HCT116 (cell line): Measurements from ENCODE around the gene SOX6. TPM values are rescaled to one million over a fixed set of nuclear protein-coding genes. Genes with fewer than 3 reads are reported as not detected.

Experiments used
- ATAC-seq: fragments of 200-7000 bp; cut with Tn5 transposase; 2 replicates; pipeline ENCODE4 v1.9.1; 2020; ENCODE audit warnings: mild to moderate bottlenecking, moderate library complexity
- BruUV-seq: library from RNA; stranded (reverse); fragments of 400-500 nt; replicated peaks from 2 replicates; lab custom pipeline; 2021; lab: Mats Ljungman, UMichigan
- CTCF ChIA-PET: fragments of 300-600 bp; sonication (Branson Sonifier 250); formaldehyde crosslinking; loops from one replicate; lab custom pipeline; 2021; ENCODE audit warnings: antibody characterized with exemption; lab: Charles Lee
- POLR2A ChIA-PET: fragments of 300-600, 350-600 bp; sonication (Branson Sonifier 250); formaldehyde crosslinking; loops from one replicate; lab custom pipeline; 2021; ENCODE audit warnings: antibody characterized with exemption; lab: Charles Lee
- RAD21 ChIA-PET, 2 experiments: fragments of 300-600 bp; sonication (Branson Sonifier 250); formaldehyde crosslinking; loops; one replicate each; lab custom pipeline; 2023; ENCODE audit warnings: low total read pairs in 2 of 2; ENCODE audit not compliant: uncharacterized antibody in 2 of 2, unreplicated experiment in 2 of 2, low non-redundant PET in 1 of 2; lab: Charles Lee
- DNase-seq: peaks from one replicate; pipeline ENCODE4 v3.0.0-alpha.2; 2010; ENCODE audit warnings: low read depth, low spot score
- H2AFZ ChIP-seq: fragments of 200-600 bp; shearing (Covaris generic), sonication (generic); 2 replicates; pipeline ENCODE4 v1.6.1; 2017; ENCODE audit warnings: low read depth, mixed run types, mixed read lengths, antibody characterized with exemption, low read length; ENCODE audit not compliant: poor library complexity, severe bottlenecking
- H3K27ac ChIP-seq: 2 replicates; pipeline ENCODE4 v1.5.1; 2012; ENCODE audit warnings: low read depth, low read length
- H3K27me3 ChIP-seq: fragments of 200-600 bp; sonication (generic); 2 replicates; pipeline ENCODE4 v1.6.1; 2016; ENCODE audit warnings: mixed run types, low read length, mixed read lengths; ENCODE audit not compliant: insufficient read depth
- H3K36me3 ChIP-seq, 2 experiments: fragments of 200-500 bp in 1 of 2; fragments of 200-600 bp in 1 of 2; sonication (Bioruptor generic) in 1 of 2; sonication (generic) in 1 of 2; 2 replicates each; pipeline versions ENCODE4 v1.5.1 to v1.6.1; 2014 to 2016; ENCODE audit warnings: low read length in 2 of 2, inconsistent platforms in 1 of 2, mixed read lengths in 1 of 2, mixed run types in 1 of 2; ENCODE audit not compliant: insufficient read depth in 2 of 2, control insufficient read depth in 1 of 2
- H3K4me1 ChIP-seq, 2 experiments: fragments of 200-600 bp in 1 of 2; sonication (generic) in 1 of 2; 2 replicates each; pipeline versions ENCODE4 v1.5.1 to v1.6.1; 2012 to 2017; ENCODE audit warnings: low read length in 2 of 2, inconsistent platforms in 1 of 2, mild to moderate bottlenecking in 1 of 2, mixed read lengths in 1 of 2, mixed run types in 1 of 2, moderate library complexity in 1 of 2; ENCODE audit not compliant: insufficient read depth in 2 of 2, control insufficient read depth in 1 of 2
- H3K4me2 ChIP-seq: fragments of 200-600 bp; sonication (generic); 2 replicates; pipeline ENCODE4 v1.6.1; 2017; ENCODE audit warnings: mixed run types, low read length, mixed read lengths
- H3K4me3 ChIP-seq, 2 experiments: fragments of 200-600 bp in 1 of 2; sonication (generic) in 1 of 2; replicated peaks in 1 of 2; 2 replicates each; pipeline ENCODE4 v1.5.1; 2011 to 2016; ENCODE audit warnings: low read length in 2 of 2, control low read depth in 1 of 2, low read depth in 1 of 2, mild to moderate bottlenecking in 1 of 2, mixed read lengths in 1 of 2, mixed run types in 1 of 2
- H3K79me2 ChIP-seq: fragments of 200-600 bp; sonication (generic); 2 replicates; pipeline ENCODE4 v1.6.1; 2017; ENCODE audit warnings: mild to moderate bottlenecking, mixed run types, low read length, moderate library complexity, mixed read lengths; ENCODE audit not compliant: insufficient read depth
- H3K9ac ChIP-seq: fragments of 200-600 bp; sonication (generic); 2 replicates; pipeline ENCODE4 v1.6.1; 2016; ENCODE audit warnings: low read length, mixed read lengths
- H3K9me2 ChIP-seq: fragments of 200-600 bp; sonication (generic), shearing (Covaris generic); 2 replicates; pipeline ENCODE4 v1.6.1; 2017; ENCODE audit warnings: mixed run types, mild to moderate bottlenecking, moderate library complexity; ENCODE audit not compliant: insufficient read depth
- H3K9me3 ChIP-seq, 2 experiments: fragments of 200-500 bp in 1 of 2; fragments of 200-600 bp in 1 of 2; sonication (Bioruptor generic) in 1 of 2; sonication (generic) in 1 of 2; 2 replicates each; pipeline ENCODE4 v1.6.1; 2014 to 2017; ENCODE audit warnings: low read length in 2 of 2, mixed read lengths in 2 of 2, inconsistent platforms in 1 of 2, low read depth in 1 of 2, mild to moderate bottlenecking in 1 of 2, mixed run types in 1 of 2, moderate library complexity in 1 of 2; ENCODE audit not compliant: control insufficient read depth in 1 of 2, insufficient read depth in 1 of 2
- H4K20me1 ChIP-seq: fragments of 200-600 bp; sonication (generic), shearing (Covaris generic); 2 replicates; pipeline ENCODE4 v1.6.1; 2017; ENCODE audit warnings: mixed run types, mild to moderate bottlenecking, moderate library complexity; ENCODE audit not compliant: insufficient read depth
- CBX3 ChIP-seq: IDR thresholded peaks from 2 replicates; pipeline ENCODE4 v1.6.1; 2012; ENCODE audit warnings: low read depth
- CEBPB ChIP-seq: IDR thresholded peaks from 2 replicates; pipeline ENCODE4 v1.6.1; 2012; ENCODE audit warnings: low read depth
- EGR1 ChIP-seq: IDR thresholded peaks from 2 replicates; pipeline ENCODE4 v1.6.1; 2012; ENCODE audit warnings: low read depth
- FOSL1 ChIP-seq: IDR thresholded peaks from 2 replicates; pipeline ENCODE4 v1.6.1; 2012; ENCODE audit warnings: low read depth
- JUND ChIP-seq: IDR thresholded peaks from 2 replicates; pipeline ENCODE4 v1.6.1; 2012
- POLR2AphosphoS5 ChIP-seq: IDR thresholded peaks from 2 replicates; pipeline ENCODE4 v1.6.1; 2011; ENCODE audit warnings: mild to moderate bottlenecking, low read depth, low read length, moderate library complexity
- SIN3A ChIP-seq: IDR thresholded peaks from 2 replicates; pipeline ENCODE4 v1.6.1; 2012; ENCODE audit warnings: low read depth
- YY1 ChIP-seq: IDR thresholded peaks from 2 replicates; pipeline ENCODE4 v1.6.1; 2011; ENCODE audit warnings: low read length, low read depth, moderate library complexity, mild to moderate bottlenecking; ENCODE audit not compliant: insufficient replicate concordance; ENCODE audit errors: extremely low read depth
- ZFX ChIP-seq: fragments of 450-650 bp; IDR thresholded peaks from 2 replicates; pipeline ENCODE4 v1.6.1; 2017
- ZNF274 ChIP-seq: fragments of 200-500 bp; sonication (Bioruptor generic); IDR thresholded peaks from 2 replicates; pipeline ENCODE4 v1.6.1; 2014; ENCODE audit warnings: mild to moderate bottlenecking, low read depth, low read length, inconsistent platforms
- intact Hi-C: fragments of 100-400 bp; cut with micrococcal nuclease; formaldehyde crosslinking; loops from 2 replicates; pipeline ENCODE4 v1.10.0; 2022
- total RNA-seq: library from RNA; stranded (reverse); gene quantifications from one replicate; pipeline ENCODE4 v1.2.1, GENCODE V29; 2021; ENCODE audit not compliant: unreplicated experiment
- TF ChIP-seq, protein P1 (sequence below): IDR thresholded peaks from 2 replicates; pipeline ENCODE4 v1.6.1; 2012
- TF ChIP-seq, protein P2 (sequence below), 3 experiments: fragments of 200-600 bp in 1 of 3; sonication (generic) in 1 of 3; IDR thresholded peaks in 2 of 3; conservative IDR thresholded peaks in 1 of 3; 2 replicates each; pipeline ENCODE4 v1.5.1; 2012 to 2017; ENCODE audit warnings: low read depth in 2 of 3, low read length in 2 of 3, antibody characterized with exemption in 1 of 3, borderline replicate concordance in 1 of 3, control low read depth in 1 of 3, mild to moderate bottlenecking in 1 of 3, mixed read lengths in 1 of 3, mixed run types in 1 of 3, moderate library complexity in 1 of 3; ENCODE audit not compliant: insufficient read depth in 1 of 3
- TF ChIP-seq, protein P3 (sequence below): IDR thresholded peaks from 2 replicates; pipeline ENCODE4 v1.6.1; 2012
- TF ChIP-seq, protein P4 (sequence below): IDR thresholded peaks from 2 replicates; pipeline ENCODE4 v1.6.1; 2012; ENCODE audit warnings: low read depth
- TF ChIP-seq, protein P5 (sequence below): IDR thresholded peaks from 2 replicates; pipeline ENCODE4 v1.6.1; 2011; ENCODE audit warnings: mild to moderate bottlenecking, low read length, moderate library complexity; ENCODE audit not compliant: insufficient replicate concordance; ENCODE audit errors: extremely low read depth

The SOX6 gene
- total RNA-seq, 1 experiment from 2014 or later: 0.81 TPM

DNA sequence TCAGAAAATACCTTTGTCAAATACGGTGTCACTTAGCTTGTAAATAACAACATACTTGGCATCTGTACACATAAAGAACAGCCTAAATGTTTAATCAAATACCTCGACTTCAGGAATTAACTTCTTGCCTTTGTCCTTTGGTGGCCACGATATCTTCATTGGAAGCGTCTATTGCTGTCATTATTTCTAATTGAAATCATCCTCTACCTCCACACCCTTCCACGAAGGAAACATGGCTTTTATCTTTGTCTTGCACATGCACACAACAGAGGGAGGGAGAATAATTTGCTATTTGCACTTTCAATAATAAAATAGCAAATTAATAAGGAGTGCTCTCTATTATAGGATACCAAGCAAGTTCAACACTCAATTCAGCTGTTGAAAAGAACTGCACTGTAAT lies 25.8 kb upstream of the SOX6 start (continued):
- no peak for TF ChIP-seq ZFX
- TF ChIP-seq EGR1: no peak

DNA sequence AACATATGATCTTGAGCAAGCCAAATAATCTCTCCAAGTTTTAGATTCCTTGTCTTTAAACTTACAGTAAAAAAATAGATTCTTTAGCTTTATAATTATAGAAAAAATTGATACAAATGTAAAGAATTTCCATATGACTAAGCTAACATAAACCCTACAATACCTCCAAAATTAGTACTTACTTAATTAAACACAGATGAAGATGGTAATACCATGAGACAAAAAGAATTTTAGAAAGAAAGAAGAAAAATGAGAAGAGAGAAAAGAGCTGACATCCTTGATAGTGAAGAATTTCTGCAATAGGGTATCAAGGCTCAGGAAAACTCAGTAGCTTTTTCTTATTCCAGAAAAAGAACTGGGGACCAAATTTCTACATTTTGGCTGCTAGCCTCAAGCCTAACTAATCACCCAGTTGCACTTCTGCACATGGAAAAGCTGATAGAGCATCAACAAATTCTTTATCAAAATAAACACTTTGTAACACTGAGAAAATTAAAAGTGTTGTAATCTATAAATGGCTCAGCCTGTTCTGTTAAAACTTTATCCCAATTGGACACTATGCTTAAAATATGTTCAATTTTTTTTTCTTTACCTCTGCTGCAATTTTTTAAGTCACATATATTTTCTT lies 24.7 kb upstream of the SOX6 start:
- RAD21 ChIA-PET: no interaction called here
- no peak overlapping the region for H3K27ac ChIP-seq
- no peaks in the 10 kb centered on the region for H3K36me3 ChIP-seq
- H3K79me2 ChIP-seq: no peaks in the 10 kb centered on the region
- CTCF ChIA-PET: no interaction called here
- POLR2A ChIA-PET: no interaction called here
- no peak overlapping the region for H3K4me3 ChIP-seq
- peaks cover 10% of the 10 kb centered on the region; the same call in 1 of the 2 replicates for H3K27me3 ChIP-seq
- H4K20me1 ChIP-seq: no peaks in the 10 kb centered on the region
- no TSS peak for BruUV-seq
- DNase-seq (no peak), ATAC-seq (no peak)
- no peaks in the 10 kb centered on the region for H3K9me3 ChIP-seq
- no peak overlapping the region for H2AFZ ChIP-seq
- intact Hi-C loops: no loop called here
- H3K4me1 ChIP-seq: no peaks in the 10 kb centered on the region
- H3K9me2 ChIP-seq: no peaks in the 10 kb centered on the region; the same call in 1 of the 2 replicates
- no peak overlapping the region for H3K9ac ChIP-seq
- no peak for TF ChIP-seq SIN3A
- no peak for TF ChIP-seq FOSL1
- no peak for TF ChIP-seq YY1
- TF ChIP-seq ZNF274: no peak
- TF ChIP-seq, protein P1, sequence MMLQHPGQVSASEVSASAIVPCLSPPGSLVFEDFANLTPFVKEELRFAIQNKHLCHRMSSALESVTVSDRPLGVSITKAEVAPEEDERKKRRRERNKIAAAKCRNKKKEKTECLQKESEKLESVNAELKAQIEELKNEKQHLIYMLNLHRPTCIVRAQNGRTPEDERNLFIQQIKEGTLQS: no peak
- TF ChIP-seq CBX3: no peak
- TF ChIP-seq, protein P2, sequence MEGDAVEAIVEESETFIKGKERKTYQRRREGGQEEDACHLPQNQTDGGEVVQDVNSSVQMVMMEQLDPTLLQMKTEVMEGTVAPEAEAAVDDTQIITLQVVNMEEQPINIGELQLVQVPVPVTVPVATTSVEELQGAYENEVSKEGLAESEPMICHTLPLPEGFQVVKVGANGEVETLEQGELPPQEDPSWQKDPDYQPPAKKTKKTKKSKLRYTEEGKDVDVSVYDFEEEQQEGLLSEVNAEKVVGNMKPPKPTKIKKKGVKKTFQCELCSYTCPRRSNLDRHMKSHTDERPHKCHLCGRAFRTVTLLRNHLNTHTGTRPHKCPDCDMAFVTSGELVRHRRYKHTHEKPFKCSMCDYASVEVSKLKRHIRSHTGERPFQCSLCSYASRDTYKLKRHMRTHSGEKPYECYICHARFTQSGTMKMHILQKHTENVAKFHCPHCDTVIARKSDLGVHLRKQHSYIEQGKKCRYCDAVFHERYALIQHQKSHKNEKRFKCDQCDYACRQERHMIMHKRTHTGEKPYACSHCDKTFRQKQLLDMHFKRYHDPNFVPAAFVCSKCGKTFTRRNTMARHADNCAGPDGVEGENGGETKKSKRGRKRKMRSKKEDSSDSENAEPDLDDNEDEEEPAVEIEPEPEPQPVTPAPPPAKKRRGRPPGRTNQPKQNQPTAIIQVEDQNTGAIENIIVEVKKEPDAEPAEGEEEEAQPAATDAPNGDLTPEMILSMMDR (IDR thresholded peaks at IDR 0.05 in 2 of 3, conservative IDR thresholded peaks at IDR 0.05 in 1 of 3; ENCODE audit: borderline replicate concordance in 1 of 3, insufficient read depth in 1 of 3, low read depth in 2 of 3, low read length in 2 of 3): no peak
- TF ChIP-seq CEBPB: no peak
- TF ChIP-seq, protein P3, sequence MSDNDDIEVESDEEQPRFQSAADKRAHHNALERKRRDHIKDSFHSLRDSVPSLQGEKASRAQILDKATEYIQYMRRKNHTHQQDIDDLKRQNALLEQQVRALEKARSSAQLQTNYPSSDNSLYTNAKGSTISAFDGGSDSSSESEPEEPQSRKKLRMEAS: no peak
- no peak for TF ChIP-seq JUND
- no peak for TF ChIP-seq POLR2AphosphoS5
- TF ChIP-seq, protein P4, sequence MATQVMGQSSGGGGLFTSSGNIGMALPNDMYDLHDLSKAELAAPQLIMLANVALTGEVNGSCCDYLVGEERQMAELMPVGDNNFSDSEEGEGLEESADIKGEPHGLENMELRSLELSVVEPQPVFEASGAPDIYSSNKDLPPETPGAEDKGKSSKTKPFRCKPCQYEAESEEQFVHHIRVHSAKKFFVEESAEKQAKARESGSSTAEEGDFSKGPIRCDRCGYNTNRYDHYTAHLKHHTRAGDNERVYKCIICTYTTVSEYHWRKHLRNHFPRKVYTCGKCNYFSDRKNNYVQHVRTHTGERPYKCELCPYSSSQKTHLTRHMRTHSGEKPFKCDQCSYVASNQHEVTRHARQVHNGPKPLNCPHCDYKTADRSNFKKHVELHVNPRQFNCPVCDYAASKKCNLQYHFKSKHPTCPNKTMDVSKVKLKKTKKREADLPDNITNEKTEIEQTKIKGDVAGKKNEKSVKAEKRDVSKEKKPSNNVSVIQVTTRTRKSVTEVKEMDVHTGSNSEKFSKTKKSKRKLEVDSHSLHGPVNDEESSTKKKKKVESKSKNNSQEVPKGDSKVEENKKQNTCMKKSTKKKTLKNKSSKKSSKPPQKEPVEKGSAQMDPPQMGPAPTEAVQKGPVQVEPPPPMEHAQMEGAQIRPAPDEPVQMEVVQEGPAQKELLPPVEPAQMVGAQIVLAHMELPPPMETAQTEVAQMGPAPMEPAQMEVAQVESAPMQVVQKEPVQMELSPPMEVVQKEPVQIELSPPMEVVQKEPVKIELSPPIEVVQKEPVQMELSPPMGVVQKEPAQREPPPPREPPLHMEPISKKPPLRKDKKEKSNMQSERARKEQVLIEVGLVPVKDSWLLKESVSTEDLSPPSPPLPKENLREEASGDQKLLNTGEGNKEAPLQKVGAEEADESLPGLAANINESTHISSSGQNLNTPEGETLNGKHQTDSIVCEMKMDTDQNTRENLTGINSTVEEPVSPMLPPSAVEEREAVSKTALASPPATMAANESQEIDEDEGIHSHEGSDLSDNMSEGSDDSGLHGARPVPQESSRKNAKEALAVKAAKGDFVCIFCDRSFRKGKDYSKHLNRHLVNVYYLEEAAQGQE: no peak
- TF ChIP-seq, protein P5, sequence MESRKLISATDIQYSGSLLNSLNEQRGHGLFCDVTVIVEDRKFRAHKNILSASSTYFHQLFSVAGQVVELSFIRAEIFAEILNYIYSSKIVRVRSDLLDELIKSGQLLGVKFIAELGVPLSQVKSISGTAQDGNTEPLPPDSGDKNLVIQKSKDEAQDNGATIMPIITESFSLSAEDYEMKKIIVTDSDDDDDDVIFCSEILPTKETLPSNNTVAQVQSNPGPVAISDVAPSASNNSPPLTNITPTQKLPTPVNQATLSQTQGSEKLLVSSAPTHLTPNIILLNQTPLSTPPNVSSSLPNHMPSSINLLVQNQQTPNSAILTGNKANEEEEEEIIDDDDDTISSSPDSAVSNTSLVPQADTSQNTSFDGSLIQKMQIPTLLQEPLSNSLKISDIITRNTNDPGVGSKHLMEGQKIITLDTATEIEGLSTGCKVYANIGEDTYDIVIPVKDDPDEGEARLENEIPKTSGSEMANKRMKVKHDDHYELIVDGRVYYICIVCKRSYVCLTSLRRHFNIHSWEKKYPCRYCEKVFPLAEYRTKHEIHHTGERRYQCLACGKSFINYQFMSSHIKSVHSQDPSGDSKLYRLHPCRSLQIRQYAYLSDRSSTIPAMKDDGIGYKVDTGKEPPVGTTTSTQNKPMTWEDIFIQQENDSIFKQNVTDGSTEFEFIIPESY: no peak
- no peak overlapping the region for H3K4me2 ChIP-seq
